Head of caudate nucleus (tissue), 42 donors: ENCODE measurements around the gene GPX2.
"Not testable (repeated sequence)": the region's sequence is repeated elsewhere in the genome, so short reads cannot be mapped to it uniquely, and the experiment has no call there.

ENCODE experiments used
- DNase-seq, 42 donors: peaks; one replicate each; pipeline versions ENCODE4 v3.0.0 to v3.0.0-alpha.2; 2020 to 2021; ENCODE audit warnings: mixed read lengths in 7 of 42
- intact Hi-C: fragments of 100-400 bp; cut with DNase I; formaldehyde crosslinking; loops from one replicate; pipeline ENCODE4 v1.15.0; 2022

GPX2 gene

DNA sequence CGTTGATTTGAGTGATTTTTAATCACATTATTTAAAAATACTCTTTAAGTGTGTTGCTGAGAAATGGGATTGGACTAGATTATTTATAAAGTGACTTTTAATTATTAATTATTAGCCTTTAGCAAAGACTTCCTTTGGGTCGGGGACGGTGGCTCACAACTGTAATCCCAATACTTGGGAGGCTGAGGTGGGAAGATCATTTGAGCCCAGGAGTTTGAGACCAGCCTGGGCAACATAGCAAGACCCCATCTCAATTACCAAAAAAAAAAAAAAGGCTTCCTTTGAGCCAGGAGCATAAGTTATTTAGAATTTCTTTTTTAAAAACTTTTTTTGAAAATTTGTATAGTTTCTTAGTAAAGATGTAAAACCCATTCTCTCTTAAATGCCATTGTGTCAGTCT is 19.5 kb downstream of the GPX2 start:
- intact Hi-C loops: no loop called here
- DNase-seq: no peak

DNA sequence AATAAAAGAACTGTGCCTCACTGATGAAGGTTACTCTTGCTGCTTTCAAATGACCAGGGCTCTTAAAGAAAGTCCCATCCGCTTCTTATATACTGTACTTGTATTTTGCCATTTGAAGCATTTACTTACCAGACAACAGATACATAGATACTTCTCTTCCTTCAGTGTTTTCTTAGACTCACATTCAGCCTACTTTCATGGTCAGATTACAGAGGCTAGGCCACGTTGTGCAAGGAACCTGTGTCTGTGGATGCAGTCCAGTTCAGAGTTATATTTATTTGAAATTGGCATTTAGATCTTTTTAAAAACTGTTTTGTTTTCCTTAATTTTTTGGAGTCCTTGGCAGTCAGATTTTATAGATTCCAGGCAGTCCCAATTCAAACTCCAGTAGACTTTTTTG is 22.1 kb downstream of the GPX2 start:
- DNase-seq: no peak
- intact Hi-C loops: no loop called here

DNA sequence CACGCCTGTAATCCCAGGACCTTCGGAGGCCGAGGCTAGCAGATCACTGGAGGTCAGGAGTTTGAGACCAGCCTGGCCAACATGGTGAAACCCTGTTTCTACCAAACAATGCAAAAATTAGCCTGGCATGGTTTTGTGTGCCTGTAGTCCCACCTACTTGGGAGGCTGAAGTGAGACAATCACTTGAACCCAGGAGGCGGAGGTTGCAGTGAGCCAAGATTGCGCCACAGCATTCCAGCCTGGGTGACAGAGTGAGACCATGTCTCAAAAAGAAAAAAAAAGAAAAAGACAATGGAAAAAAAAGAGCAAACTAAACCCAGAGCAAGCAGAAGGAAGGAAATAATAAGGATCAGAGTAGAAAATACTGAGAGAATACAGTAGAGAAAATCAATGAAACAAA is 22.9 kb downstream of the GPX2 start:
- intact Hi-C loops: loop anchor here (10.0 kb wide), 1 partner anchor 45 kb away; no protein-coding TSS in a partner anchor
- no peak for DNase-seq

DNA sequence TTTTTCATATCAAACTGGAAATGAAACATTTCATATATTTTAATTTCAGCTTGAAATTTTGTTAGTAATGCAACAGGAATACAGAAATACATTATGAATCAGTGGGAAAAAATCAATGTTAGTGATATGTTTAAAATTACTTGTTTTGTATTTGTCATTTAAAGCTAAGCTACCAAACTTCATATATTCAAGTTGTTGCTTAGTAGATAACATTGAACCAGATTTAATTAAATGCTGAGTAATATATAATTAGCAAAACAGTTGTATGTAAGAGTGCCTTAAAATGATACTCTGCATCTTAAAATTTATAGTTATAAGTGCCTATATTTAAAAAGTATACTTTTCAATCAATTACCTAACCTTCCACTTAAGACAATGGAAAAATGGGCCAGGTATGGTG is 23.3 kb downstream of the GPX2 start:
- intact Hi-C loops: loop anchor here (10.0 kb wide), 1 partner anchor 46 kb away; no protein-coding TSS in a partner anchor
- DNase-seq: no peak

DNA sequence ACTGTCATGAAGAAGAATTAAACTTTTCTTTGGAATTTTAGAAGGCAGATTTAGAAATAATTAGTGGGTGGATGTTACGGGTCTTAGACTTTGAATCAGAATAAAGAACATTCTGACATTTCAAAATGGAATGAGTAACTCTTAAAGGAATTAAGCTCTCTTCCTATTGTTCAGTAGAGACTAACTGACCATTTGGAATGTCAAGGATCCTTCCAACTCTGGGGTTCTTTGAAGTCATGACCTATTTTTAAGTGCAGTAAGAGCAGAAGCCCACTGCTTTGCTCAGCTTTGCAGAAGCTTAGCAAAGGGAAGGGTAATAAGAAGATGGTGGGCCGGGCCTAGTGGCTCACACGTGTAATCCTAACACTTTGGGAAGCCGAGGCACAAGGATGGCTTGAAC is 24.3 kb downstream of the GPX2 start:
- intact Hi-C loops: loop anchor here (10.0 kb wide), 1 partner anchor 47 kb away; no protein-coding TSS in a partner anchor
- DNase-seq: no peak

DNA sequence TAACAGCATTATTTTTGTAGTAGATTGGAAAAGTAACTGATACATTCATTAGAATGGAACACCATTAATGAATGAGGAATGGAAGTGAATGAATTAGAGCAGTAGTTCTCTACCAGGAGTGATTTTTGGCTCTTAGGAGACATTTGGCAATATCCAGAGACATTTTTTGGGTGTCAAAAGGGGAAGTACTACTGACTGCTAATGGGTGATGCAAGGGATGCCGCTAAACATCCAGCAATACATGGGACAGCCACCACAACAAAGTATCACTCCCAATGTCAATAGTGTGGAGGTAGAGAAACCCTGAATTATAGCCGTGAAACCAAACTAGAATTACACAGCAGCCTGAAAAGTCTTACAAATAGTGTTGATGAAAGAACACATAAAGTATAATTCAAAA is 26.7 kb downstream of the GPX2 start:
- DNase-seq: no peak
- intact Hi-C loops: loop anchor here (10.0 kb wide), 1 partner anchor 49 kb away; no protein-coding TSS in a partner anchor

DNA sequence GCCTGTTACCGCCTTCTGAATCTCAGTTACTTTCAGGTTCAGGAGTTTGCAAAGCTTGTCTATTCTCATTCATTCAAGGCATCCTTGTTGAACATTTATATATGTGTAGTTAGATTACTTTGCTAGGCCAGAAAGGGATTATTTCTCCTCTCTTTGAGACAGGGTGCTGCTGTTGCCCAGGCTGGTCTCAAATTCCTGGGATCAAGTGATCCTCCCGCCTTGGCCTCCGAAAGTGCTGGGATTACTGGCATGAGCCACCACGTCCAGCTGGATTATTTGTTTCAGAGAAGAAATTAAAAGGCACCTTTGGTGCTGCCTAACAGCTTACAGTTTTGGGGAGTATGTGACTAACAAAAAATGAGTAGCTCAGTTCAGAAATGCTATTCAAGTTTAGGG is 27.5 kb downstream of the GPX2 start:
- intact Hi-C loops: loop anchor here (10.0 kb wide), 1 partner anchor 50 kb away; no protein-coding TSS in a partner anchor

DNA sequence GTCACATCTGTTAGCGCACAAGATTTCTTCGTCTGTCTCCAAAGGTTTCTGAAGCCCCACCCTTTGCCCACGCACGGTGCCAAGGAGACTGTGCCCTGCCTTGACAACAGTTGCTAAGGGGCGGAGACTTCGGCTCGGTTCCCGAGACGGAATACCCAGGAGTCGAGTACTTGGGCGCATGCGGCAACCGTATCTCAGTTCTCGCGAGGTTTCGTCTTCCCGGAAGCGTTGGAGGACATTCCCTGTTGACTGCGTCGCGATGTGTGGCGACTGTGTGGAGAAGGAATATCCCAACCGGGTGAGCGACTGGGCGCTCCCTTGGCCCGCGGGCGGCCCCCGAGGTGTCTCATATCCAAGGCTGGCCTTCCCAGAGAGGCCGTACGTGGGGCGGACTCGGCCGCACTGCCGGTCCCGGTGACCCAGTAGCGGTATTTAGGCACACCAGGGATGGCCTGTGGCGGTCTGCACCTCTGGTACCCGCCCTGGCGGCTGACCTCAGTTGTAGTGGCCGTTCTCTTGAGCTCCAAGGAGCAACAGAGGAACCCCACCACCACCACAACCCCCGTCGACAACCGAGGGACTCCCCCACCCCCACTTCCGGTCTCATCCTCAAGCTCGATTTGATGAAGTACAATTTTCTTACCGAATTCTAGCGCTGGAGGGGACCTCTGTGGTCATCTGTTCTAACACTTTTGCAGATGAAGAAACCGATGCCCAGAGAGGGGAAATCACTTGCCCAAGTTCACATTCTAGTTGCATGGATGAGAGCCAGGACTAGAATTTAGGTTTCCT is 28.1 kb downstream of the GPX2 start, which contains the start of gene CHURC1:
TSS of gene CHURC1 (plus strand) at position 219 of the 792 bp plus-strand sequence. CDS start at position 260, 41 bp downstream.
- intact Hi-C loops: loop anchor here (10.0 kb wide), 1 partner anchor 50 kb away; no protein-coding TSS in a partner anchor
- peak; percentile 95 to 99 (median 98) for DNase-seq

More for the DNA sequence above, 27.5 kb downstream of the GPX2 start:
- no peak for DNase-seq

DNA sequence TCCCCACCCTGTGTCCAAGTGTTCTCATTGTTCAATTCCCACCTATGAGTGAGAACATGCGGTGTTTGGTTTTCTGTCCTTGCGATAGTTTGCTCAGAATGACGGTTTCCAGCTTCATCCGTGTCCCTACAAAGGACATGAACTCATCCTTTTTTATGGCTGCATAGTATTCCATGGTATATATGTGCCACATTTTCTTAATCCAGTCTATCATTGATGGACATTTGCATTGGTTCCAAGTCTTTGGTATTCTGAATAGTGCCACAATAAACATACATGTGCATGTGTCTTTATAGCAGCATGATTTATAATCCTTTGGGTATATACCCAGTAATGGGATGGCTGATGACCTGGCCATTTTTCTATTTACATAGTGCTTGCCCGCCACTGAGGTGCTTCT is 29.1 kb downstream of the GPX2 start:
- not testable (repeated sequence) for DNase-seq
- intact Hi-C loops: loop anchor here (10.0 kb wide), 1 partner anchor 51 kb away; no protein-coding TSS in a partner anchor

DNA sequence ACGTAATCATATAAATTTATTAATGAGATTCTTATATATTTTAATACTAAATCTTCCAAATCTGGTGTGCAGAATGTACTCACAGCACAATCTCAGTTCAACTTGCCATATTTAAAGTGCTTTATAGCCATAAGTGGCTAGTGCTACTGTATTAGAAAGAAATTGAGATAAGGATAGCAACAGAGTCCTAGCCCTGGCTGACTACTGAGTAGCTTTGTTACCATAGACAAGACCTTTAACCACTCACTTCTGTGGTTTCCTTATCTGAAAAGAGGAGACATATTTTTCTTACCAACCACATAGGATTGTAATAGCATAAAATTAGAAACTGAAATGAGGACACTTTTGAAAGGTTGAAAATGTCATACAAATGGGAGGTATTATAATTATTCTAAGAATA is 30.3 kb downstream of the GPX2 start:
- intact Hi-C loops: loop anchor here (10.0 kb wide), 1 partner anchor 53 kb away; no protein-coding TSS in a partner anchor
- DNase-seq: no peak

DNA sequence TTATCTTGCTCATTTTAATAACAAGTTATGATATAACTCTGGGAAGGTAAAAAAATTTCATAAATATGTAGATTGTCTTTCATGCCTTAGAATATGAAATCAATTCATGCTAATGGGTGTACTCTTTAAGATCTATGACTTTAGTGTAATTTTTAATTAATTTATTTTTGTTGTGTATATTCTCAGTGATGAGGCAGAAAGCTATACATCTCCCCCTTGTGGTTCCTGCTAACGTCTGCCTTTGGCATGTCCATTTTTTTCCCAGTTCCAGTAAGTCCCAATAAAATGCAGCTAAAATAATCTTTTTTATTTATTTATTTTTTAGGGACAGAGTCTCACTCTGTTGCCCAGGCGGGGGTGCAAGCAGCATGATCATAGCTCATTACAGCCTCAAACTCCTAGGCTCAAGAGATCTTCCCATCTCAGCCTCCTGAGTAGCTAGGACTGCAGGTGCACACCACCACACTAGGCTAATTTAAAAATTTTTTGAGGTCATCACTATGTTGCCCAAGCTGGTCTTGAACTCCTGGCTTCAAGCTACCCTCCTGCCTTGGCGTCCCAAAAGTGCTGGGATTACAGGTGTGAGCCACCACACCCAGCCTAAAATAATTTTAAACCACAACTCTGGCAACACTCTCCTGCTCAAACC is 31.6 kb downstream of the GPX2 start:
- intact Hi-C loops: loop anchor here (10.0 kb wide), 1 partner anchor 54 kb away; no protein-coding TSS in a partner anchor

DNA sequence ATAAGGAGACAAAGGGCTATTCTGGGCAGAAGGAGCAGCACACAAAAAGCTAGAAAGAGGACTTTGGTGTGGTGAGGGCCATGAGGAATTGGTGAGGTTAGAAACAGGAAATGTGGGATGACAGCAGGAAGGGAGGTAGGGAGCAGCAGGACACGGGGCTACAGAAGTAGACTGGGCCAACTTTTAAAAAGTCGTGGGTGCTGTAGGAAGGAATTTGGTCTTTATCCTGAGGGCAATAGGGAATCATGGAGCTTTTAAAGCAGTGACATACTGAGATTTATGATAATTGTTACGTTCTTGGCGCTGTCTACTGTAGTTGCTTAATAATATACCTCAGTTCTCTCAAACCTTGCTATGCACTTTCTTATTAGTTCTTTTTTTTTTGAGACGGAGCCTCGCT is 36.5 kb downstream of the GPX2 start:
- DNase-seq: no peak
- intact Hi-C loops: no loop called here

More for the DNA sequence above, 31.6 kb downstream of the GPX2 start:
- DNase-seq: peak in 1 of 42 donors; percentile 11

DNA sequence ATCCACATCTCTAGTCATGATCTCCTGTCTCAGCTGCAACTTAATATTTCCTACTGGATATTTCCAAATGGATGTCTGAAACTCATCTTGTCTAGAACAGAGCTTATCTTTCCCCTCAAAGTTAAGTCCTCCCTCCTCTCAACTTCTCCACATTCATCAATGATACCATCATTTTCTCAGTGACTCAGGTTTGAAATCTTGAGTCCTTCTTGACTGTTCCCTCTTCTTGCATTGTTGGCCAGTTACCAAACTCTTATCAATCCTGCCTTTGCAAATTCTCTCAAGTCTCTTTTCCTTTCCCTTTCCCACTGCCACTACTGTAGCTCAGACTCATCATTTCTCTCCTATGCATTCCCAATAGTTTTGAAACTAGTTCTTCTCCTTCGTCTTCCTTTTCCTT is 42.6 kb downstream of the GPX2 start:
- no peak for DNase-seq
- intact Hi-C loops: no loop called here

DNA sequence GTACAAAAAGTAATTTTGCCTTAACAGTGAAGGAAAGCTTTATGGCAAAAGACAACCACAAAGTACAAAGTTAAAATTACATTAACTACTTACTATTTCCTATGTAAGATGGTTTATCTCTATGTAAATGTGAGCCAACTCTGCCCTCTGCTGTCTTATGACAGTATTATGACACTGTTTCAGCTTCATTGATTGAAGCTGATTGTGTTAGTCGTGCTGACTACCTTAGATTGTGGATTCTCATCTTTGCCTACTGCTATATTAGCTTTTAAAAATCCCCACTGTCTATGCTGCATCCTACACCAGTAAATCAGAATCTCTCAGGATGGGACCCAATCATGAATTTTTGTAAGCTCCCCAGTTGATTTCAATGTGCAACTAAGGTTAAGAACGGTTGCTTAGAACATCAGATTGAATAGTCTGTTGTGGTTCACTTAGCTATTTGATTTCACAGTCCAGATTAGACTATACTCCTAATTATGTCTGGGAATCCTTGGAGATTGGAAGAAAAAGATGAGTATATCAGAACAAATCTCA is 50.6 kb downstream of the GPX2 start:
- intact Hi-C loops: no loop called here
- DNase-seq: peak in 17 of 42 donors; percentile 8 to 71 (median 50)

DNA sequence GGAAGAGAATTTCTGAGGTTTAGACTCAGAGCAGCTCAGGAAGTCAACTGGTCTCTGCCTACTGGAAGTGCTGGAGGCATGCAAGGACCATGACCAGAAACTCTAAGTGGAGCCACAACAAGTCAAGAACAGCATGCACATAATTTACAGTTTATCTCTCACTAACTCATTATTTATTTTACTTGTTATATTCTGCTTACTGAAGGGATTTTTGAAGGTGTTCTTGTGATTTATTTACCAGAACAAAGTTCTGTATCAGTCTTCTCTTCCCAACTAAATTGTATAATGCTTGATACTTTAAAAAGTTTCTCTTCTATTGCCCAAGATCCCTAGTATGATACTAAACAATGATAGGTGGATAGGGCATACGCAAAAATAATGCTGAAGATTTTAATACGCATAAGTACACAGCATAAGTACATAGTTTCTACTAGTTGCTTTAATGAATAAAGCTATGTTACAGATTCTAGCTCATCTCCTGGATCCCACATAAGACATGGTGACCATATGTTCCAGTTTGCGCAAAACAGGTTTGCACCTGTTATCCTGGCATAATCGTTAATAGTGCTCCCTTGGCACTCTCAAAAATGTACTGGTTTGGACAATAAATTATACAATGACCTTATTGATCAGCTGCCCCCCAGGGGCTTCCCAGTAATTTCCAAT is 51.2 kb downstream of the GPX2 start:
- DNase-seq: no peak
- intact Hi-C loops: no loop called here

DNA sequence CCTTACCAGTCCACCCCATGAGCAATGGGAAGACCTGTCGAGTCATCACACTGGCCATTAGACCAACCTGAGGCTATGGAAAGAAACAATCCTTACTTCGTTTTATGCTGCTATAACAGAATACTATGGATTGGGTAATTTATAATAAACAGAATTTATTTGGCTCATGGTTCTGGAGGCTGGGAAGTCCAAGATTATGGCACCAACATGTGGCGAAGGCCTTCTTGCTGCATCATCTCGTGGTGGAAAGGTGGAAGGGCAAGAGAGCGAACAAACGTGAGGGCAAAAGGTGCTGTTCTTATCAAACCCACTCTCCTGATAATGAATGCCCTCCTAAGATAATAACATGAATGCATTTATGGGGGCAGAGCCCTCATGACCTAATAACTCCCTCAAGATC is 53.2 kb downstream of the GPX2 start:
- DNase-seq: no peak

More for the DNA sequence above, 53.2 kb downstream of the GPX2 start:
- intact Hi-C loops: no loop called here
